ENCODE results near the gene SGSM1. TPM values are rescaled to one million over a fixed set of nuclear protein-coding genes. Genes with fewer than 3 reads are reported as not detected.

SGSM1 gene
- total RNA-seq, 1 donor from 2014 or later = 0.20 TPM

DNA sequence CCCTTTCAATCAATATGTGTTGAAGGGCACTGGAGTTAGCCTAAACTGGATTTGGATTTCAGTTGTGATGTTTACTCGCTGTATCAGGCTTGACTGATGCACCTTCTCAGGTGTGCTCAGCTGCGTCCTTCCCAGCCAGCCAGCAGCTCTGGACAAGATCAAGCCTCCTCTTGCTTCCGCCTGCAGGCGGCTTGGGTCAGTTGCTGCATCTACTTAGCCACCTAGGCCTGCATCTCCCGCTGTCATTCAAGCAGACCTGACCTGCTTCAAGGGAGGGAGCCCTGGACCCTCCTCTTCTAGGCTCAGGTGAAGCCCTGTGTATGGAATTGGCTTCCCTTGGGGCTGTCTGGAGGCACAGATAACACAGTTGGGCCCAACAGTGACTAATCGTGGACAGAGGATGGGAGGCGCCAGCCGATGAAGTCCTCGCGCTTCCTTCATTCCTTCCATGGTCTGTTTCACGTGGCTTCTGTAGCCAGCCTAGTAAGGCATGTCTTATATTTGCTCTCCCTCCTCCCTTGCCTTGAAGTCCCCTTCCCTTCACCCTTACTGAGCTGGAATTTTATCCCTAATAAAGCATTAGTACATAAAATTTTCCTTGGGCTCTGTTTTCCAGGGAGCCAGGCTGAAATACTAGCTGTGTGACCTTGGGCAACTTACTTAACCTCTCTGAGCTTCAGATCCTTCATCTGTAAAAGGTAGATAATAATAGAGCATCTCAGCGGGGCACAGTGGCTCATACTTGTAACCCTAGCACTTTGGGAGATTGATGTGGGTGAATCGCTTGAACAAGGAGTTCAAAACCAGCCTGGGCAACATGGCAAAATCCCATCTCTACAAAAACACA lies 142.6 kb downstream of the SGSM1 start:
- no peak for DNase-seq (ENCODE audit: low read depth, low spot score)

DNA sequence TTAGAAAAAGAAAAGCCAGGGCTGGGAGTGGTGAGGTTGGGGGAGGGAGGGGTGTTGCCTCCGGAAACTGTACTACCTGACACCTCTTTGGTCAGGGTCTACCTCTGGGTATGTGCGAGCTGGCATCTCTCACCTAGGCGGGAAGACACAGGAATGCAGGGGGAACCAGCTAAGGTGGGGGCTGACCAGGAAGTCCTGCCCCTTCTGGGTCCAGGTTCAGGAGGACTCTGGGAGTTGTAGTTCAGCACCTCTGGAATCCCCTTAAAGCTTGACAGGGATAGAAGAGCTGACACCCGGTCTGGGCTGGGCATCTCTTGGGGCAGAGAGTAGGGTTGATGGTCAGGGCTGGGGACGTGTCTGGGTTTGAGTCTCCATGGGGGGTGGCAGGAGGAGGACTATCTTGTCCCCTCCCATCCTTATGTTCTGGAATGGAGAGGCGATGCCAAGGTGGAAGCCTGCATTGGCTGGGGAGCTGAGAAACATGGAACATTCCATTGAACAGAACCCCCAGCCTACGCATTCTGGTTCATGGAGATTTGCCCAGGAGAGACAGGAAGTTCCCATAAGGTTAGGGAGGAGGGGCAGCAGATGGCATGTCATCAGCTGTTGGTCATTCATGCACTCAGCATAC lies 144.4 kb downstream of the SGSM1 start:
- no peak for DNase-seq (ENCODE audit: low read depth, low spot score)

DNA sequence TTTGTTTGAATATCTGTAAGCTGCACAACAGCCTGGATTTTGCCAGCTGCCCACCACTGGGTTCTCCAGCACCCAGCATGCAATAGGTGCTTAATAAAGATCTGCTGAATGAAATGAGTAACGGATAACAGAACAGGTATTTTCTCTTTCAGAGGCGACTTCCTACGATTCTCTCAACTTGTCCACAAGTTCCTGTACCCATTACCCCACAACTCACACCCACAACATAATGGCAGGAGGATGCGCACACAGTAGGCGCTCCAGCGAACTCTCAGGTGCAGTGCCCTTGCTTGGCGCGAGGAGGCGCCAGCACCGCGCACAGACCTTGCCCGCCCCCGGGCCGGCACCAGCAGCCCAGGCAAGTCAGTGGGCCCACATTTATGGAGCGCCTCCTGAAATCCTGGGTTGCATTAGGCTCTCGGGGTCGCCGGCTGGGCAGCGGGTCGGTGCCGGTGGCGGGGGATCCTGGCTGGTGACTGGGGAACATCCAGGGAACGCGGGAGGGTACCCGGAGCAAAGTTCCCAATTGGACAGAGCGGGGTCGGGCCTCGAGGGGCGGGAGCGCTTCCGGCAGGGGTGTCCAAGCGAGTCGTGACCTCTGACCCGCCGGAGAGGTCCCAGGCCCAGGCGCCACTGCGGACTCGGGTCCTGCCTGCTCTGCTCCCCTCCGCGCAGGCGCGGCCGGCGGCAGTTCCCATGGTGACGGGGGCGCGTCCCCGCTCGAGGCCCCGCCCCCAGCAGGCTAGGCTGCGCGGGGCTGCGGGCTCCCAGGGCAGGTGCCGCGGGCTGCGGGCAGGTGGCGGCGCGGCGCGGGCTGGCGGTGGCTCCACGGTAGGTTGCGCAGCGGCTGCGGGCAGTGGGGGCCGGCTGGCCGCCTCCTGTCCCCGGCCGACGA lies 146.2 kb downstream of the SGSM1 start, which contains the start of gene KIAA1671:
KIAA1671 (plus strand) TSS at position 775 of the 895 bp plus-strand sequence. CDS start 75,284 bp downstream, outside the sequence.
- peak; percentile 30 for DNase-seq (ENCODE audit: low read depth, low spot score)

DNA sequence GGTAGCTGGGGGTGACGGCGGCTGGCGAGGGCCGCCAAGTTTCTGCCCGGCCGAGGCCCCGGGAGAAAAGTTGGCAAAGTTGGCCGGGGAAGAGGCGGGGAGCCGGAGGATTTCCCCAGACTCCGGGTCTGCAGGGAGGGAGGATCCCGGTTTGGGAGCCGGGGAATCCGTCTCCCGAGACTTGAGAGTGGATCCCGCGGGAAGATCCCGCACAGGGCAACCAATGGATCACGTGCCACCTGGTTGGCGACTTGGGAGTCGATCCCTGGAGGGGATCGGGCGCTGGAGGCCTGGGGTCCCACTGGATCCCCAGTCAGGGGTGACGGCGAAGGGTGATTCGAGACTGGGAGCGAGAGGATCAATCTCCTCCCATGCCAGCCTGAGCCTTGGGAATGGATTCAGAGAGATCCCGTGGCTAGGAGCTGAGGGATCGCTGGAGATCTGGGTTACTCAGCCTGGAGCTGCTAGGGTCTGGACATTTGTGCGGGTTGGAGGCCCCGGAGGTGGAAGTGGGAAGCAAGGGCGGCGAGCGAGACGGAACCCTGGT lies 146.9 kb downstream of the SGSM1 start:
- peak; percentile 65 for DNase-seq (ENCODE audit: low read depth, low spot score)

DNA sequence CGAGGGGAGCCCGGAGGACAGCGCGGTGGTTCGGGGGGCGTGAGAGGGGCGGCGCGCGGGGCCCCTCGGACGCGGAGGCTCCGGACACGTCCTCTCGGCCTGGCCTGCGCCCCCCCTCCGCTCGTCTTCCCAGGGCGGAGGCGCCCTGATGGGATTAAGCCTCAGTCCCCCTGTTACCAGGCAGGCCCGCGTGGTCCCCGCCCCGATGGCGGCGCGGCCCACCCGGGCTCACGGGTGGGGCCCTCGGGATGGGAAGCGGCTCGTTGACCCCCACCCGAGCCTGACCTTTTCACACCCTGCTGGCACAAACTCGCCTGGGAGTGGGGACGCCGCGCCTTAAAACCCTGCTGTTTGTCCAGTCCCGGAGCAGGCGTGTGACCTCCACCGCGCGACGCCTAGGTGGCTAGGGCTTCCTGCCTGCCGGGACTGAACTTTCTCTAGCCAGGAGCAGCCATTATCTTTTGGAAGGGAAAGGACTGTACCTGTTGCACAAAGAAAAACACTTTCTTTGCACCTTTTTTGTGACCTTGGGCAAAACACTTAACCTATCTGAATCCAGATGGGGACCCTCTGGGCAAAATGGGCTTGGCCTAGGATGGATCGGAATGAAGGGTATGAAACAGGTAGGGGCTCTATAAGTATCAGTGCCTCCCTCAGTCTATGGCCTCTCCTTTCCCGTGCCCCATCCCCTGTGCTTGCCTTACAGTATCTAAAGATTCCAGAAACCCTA lies 147.5 kb downstream of the SGSM1 start:
- no peak for DNase-seq (ENCODE audit: low read depth, low spot score)

DNA sequence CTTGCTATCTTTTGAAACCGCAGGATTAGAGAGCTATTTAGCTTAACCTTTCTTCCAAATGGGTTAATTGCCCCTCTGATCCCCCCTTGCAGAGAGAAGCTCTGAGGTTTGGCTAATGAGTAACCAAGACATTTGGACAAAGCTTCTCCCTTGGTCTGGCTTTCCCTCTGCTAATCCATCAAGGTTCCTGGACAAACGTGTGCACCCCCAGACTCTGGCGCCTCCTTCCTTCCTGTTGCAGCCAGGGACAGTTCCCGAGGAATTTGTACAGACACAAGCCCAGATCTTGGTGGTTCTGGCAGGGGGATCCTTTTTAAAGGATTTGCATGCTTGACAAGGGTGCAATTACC lies 148.1 kb downstream of the SGSM1 start:
- DNase-seq (ENCODE audit: low read depth, low spot score) = no peak

DNA sequence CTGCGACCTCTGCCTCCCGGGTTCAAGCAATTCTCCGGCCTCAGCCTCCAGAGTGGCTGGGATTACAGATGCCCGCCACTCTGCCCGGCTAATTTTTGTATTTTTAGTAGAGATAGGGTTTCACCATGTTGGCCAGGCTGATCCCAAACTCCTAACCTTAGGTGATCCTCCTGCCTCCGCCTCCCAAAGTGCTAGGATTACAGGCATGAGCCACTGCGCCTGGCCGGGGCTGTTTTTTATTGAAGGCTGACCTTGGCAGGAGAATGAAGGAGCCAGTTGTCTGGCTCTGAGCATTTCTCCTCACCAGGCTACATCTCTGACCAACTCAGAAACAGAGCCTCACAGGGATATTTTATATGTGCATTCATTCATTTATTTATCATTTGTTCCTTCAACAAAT lies 148.8 kb downstream of the SGSM1 start:
- DNase-seq (ENCODE audit: low read depth, low spot score) = no peak

DNA sequence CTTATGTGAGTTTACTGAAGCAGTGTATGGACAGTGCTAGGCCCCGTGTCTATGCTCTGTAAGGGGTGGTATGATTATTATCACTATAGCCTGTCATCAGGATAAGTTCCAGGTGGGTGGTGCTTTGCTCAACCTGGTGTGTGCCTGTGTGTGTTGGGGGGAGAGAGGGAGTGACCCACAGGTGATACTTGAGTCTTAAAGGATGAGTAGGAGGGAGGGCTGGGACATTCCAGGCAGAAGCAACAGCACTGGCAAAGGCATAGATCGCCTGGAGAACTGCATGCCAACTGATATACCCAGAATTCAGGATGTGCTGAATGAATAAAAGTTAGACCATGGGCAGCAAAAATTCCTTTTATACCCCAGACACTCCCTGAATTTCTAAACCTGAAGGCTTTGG lies 151.0 kb downstream of the SGSM1 start:
- no peak for DNase-seq (ENCODE audit: low read depth, low spot score)

DNA sequence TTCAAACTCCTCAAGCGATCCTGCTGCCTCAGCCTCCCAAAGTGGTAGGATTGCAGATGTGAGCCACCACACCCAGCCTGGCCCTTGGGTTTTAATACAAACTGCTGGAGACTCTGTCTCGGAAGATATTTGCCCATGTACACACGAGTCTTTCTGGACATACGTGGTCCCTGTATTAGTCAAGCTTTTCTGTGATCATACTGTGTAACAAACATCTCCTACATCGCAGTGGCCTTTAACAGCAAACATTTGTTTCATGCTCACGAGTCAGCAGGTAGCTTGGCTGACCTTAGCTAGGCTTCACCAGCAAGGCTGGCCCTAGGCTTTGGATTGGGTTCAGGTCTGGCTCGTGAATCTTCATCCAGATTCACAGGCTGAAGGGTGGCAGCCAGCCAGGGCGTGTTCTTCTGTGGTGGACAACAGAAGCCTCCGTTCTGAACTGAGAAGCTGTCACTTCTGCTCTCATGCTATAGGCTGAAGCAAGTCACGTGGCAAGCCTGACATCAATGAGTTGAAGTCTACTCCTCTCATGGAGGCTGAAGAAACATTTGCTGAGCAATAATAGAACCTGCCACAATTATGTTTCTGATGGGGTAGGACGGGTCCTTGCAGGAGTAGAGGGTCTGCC lies 155.3 kb downstream of the SGSM1 start:
- DNase-seq (ENCODE audit: low read depth, low spot score) = no peak

DNA sequence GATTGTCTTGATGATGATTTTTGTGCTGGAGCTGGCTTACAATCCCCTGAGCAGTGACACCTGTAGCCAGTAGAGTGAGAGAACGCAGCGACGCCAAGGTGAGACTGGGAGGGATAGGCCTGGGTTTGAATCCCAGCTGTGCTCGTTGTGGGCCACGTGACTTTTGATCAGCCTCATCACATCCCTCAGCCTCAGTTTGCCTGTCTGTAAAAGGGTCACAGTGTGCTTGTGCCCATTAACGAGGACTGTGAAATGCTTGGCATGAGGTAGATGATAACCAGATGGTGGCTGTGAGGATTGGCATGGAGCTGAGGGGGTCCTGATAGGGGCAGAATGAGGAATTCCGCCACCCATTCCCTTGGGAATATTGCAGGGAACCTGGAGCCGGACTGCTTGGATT lies 156.1 kb downstream of the SGSM1 start:
- no peak for DNase-seq (ENCODE audit: low read depth, low spot score)

DNA sequence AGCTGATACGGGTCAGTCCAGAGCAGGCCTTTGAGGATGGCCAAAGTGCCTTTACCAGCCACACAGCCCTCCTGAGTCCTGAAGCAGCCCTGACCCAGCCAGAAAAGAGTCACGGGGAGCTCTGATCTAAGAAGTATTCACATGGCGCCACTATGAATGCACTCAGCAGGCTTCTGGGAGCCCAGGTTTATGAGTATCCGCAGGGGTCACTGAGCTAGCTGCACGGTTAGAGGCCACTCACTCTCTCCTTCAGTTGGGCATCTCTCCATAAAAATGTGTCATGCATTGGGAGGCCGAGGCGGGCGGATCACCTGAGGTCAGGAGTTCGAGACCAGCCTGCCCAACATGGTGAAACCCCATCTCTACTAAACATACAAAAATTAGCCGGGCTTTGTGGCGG lies 156.8 kb downstream of the SGSM1 start:
- no peak for DNase-seq (ENCODE audit: low read depth, low spot score)

DNA sequence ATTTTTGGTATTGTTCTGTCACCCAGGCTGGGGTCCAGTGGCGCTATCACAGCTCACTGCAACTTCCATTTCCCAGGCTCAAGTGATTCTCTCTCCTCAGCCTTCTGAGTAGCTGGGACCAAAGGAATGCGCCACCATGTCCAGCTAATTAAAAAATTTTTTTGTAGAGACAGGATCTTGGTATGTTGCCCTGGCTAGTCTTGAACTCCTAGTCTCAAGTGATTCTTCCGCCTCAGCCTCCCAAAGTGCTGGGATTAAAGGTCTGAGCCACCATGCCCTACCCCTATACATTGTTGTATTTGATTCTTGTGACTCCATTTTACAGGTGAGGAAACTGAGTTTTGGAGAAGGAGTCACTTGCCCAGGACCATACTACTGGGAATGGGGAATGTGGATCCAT lies 158.4 kb downstream of the SGSM1 start:
- no peak for DNase-seq (ENCODE audit: low read depth, low spot score)

DNA sequence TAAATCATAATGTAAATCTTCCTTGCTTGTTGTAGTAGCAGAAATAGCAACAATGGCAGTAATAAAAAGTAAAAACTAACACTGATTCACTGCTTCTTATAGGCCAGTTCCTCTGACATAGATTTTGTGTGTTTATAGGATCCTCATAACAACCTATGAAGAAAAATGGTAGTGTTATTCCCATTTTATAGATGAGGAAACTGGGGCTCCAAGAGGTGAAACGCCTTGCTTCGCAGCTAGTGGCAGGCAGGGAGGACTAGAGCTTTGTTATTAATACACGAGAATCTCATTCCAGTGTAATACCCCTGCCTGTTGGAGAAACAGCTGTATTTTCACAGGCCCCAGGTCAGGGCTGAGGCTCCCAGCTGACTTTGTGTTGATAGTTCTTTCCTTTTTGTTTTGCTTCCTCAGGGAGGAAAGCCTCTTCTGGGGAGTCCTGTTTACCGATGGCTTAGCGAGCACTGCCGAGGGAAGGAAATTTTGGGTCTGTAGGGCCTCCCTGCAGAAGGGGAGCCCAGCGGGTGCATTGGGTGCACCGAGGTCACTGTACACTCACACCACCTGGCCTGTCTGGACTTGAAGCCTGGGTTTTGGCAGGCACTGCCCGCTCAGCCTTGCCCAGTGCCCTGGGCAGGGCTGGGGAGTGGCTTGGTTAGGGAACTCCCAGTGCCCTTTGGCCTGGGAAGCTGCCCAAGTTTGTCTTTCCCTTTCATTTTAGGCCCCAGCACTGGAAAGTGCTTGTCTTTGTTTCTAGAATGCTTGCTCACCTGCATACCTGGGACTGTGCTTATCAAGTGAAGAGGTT lies 160.0 kb downstream of the SGSM1 start:
- no peak for DNase-seq (ENCODE audit: low read depth, low spot score)

DNA sequence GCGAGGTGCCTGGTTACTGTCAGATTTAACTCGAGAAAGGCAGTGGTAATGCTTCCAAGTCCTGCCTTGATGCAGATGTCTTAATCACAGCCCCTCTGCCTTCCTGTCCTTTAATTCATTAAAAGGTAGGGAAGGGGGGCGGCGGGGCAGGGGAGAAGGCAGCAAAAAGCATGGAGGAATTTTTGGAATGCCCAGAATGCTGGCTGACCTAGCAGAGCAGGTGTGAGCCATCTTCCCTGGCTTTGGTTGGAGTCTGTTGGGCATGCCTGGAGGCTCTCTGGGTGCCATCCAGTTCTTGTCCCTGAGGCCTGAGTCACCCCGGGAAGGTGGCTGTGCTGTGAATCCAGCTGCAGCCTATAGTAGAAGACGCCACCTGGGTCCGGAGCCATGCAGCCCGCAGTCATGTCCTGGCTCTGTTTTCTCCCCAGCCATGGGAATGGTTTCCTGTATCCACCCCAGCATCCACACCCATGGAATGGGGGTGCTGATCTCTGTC lies 162.1 kb downstream of the SGSM1 start:
- DNase-seq (ENCODE audit: low read depth, low spot score) = no peak

DNA sequence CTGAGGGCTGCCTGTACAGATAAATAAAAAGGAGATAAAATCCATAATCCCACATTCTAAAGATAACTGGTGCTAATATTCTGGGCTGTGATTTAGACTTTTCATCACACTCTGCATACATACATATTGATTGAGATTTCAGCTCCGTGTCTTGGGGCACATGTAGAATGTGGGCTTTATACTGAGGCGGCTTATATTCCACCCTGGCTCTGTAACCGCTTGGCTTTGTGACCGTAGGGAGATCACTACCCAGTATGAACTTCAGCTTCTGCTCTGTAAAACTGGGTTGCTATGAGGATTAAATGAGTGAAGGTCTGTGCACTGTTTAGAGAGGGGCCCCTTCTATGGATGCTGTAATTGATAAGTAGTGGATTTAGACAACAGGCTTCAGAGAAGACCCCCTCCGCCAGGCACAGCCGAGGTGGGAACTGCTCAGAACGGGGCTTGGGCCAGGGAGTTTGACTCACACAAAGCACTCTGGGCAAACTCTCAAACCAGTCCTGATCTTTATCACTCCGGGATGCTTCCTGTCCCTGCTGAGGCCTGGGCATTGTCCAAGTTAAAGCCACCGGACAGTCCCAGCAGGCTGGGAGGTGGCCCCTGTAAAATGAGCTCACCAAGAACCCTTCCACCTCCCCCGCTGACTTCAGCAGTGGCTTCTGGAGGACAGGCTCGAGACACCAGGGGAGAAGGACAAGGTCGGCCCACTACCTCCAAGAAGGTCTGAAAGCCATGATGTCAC lies 163.7 kb downstream of the SGSM1 start:
- no peak for DNase-seq (ENCODE audit: low read depth, low spot score)

DNA sequence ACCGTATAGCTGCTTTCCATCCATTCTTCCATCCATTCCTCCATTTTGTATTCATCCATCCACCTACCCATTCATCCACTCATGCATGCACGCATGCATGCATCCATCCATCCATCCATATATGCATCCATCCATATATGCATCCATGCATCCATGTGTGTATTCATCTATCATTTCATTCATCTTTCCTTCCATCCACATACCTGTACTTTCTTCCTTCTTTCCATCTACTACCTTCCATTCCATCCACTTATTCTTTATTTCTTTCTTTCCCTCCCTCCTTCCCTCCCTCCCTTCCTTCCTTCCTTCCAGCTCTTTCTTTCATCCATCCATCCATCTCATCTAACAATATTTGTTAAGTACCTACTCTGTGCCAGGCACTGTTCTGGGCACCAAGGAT lies 166.4 kb downstream of the SGSM1 start:
- DNase-seq (ENCODE audit: low read depth, low spot score) = no peak

DNA sequence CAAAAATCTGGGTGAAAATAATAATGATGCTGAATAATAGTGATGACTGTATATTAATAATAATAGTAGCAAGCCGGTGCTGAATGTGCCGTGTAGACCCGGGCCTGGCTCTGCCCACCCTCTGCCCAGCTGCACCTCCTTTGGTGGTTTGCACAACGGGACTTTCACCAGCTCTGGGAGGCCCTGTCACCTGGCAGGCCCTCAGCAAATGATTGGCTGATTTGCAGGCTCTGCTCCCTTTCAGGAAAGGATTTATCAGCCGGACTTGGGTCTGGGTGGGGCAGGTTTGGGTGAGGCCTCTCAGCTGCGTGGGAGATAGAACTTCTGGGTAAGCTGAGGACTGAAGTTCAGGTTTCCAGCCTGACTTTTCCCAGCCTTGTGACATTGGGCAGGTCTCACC lies 167.9 kb downstream of the SGSM1 start:
- DNase-seq (ENCODE audit: low read depth, low spot score) = no peak

DNA sequence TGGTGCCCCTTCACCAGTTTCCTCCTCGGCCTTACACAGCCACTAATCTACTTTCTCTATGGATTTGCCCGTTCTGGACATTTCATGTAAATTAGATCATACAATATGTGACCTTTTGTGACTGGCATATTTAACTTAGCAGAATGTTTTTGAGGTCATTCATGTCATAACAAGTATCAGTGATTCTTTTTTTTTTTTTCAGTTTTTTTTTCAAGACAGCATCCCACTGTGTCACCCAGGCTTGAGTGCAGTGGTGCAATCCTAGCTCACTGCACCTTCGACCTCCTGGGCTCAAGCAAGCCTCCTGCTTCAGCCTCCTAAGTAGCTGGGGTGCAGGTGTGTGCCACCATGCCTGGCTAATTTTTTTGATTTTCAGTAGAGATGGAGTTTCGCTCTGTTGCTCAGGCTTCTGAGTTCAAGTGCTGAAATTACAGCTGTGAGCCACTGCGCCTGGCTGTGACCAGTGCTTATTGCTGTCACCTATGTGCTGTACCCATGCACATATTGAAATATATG lies 169.2 kb downstream of the SGSM1 start:
- no peak for DNase-seq (ENCODE audit: low read depth, low spot score)
